Endodermal cell (in vitro differentiated cells): Measurements from ENCODE around the gene R3HDM4. TPM values are rescaled to one million over a fixed set of nuclear protein-coding genes. Genes with fewer than 3 reads are reported as not detected.

Source experiments
- DNase-seq: peaks from one replicate; pipeline ENCODE4 v3.0.0-alpha.2; 2017
- H3K27ac ChIP-seq: 2 replicates; pipeline ENCODE4 v1.5.1; 2013; ENCODE audit warnings: mild to moderate bottlenecking, low read depth, low read length, moderate library complexity
- H3K27me3 ChIP-seq: 2 replicates; pipeline ENCODE4 v1.6.1; 2013; ENCODE audit warnings: mild to moderate bottlenecking, low read length, moderate library complexity; ENCODE audit not compliant: insufficient read depth, control insufficient read depth, poor library complexity, severe bottlenecking
- H3K36me3 ChIP-seq: 2 replicates; pipeline ENCODE4 v1.7.0; 2013; ENCODE audit warnings: mild to moderate bottlenecking, low read length, moderate library complexity; ENCODE audit not compliant: control insufficient read depth, insufficient read depth
- H3K4me1 ChIP-seq: one replicate; pipeline ENCODE4 v1.7.0; 2013; ENCODE audit warnings: low read length; ENCODE audit not compliant: control insufficient read depth, insufficient read depth
- H3K4me3 ChIP-seq: 2 replicates; pipeline ENCODE4 v1.5.1; 2013; ENCODE audit warnings: mild to moderate bottlenecking, low read length, moderate library complexity
- H3K9ac ChIP-seq: 2 replicates; pipeline ENCODE4 v1.6.1; 2013; ENCODE audit warnings: mild to moderate bottlenecking, low read length, moderate library complexity; ENCODE audit not compliant: poor library complexity, severe bottlenecking; ENCODE audit errors: extremely low read depth
- H3K9me3 ChIP-seq: 2 replicates; pipeline ENCODE4 v1.6.1; 2013; ENCODE audit warnings: mild to moderate bottlenecking, low read length, moderate library complexity; ENCODE audit not compliant: control insufficient read depth
- H3K27ac Mint-ChIP-seq: 2 replicates; pipeline ENCODE4 v1.8.0; 2020; ENCODE audit warnings: mixed read lengths
- H3K27me3 Mint-ChIP-seq: 2 replicates; pipeline ENCODE4 v1.8.0; 2021; ENCODE audit warnings: mild to moderate bottlenecking, mixed read lengths; ENCODE audit not compliant: insufficient read depth
- H3K36me3 Mint-ChIP-seq: 2 replicates; pipeline ENCODE4 v1.8.0; 2020; ENCODE audit warnings: low read depth, mixed read lengths
- H3K4me1 Mint-ChIP-seq: 2 replicates; pipeline ENCODE4 v1.8.0; 2020; ENCODE audit warnings: mixed read lengths
- H3K4me3 Mint-ChIP-seq: 2 replicates; pipeline ENCODE4 v1.8.0; 2020; ENCODE audit warnings: mild to moderate bottlenecking, moderate library complexity, mixed read lengths
- H3K9me3 Mint-ChIP-seq: 2 replicates; pipeline ENCODE4 v1.8.0; 2020; ENCODE audit warnings: mild to moderate bottlenecking, mixed read lengths
- WGBS, 2 experiments: methylation state at CpG; one replicate each; pipeline versions ENCODE4 v1.1.5 to v1.1.7; 2013; ENCODE audit warnings: missing lambda C conversion rate in 2 of 2, mixed read lengths in 1 of 2; ENCODE audit not compliant: insufficient coverage in 1 of 2, insufficient read length in 1 of 2; 5-methylcytosine and 5-hydroxymethylcytosine counted together
- total RNA-seq, 2 donors: library from RNA; stranded (reverse); fragmentation: NEBNext Ultra II Directional in 1 of 2; extraction: Animal tissue kit (Norgen Biotek cat#: 25700) in 1 of 2; gene quantifications; 2 replicates in 1 of 2; 3 replicates in 1 of 2; pipeline ENCODE4 v1.2.1, GENCODE V29; 2021
- TF ChIP-seq, protein P1 (sequence below): fragments of 200-600 bp; sonication (generic); conservative IDR thresholded peaks from 2 replicates; pipeline ENCODE4 v1.5.0; 2021; ENCODE audit warnings: antibody characterized with exemption, mild to moderate bottlenecking

The R3HDM4 gene
- total RNA-seq, 2 donors from 2014 or later = 61.1 to 64.7 TPM

DNA sequence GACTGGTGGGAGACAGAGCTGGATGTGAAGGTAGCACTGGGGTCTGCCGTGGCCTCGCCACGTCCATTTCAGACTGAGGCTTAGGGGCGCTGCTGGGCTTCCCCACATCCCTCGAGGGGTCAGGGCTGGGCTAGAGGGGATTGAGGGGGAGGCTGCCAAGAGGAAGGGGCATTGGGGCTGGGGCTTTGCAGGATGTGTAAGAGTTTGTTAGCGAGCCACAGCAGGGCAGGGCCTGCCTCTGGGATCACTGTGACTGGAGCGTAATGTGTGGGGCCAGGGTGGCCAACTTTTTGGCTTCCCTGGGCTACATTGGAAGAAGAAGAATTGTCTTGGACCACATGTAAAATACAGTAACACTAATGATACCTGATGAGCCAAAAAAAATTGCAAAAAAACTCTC lies 26.9 kb upstream of the R3HDM4 start:
- no peak for DNase-seq
- peaks cover 1% of the 10 kb centered on the region for H3K9me3 Mint-ChIP-seq
- Histone ChIP-seq H3K36me3 (peaks cover 38% of the 10 kb centered on the region), H3K4me3 (no peak overlapping the region), H3K27ac (peak overlapping the region; percentile 49), H3K9me3 (no peaks in the 10 kb centered on the region), H3K4me1 (no peaks in the 10 kb centered on the region), H3K27me3 (no peaks in the 10 kb centered on the region), H3K9ac (no peak overlapping the region)
- TF ChIP-seq, protein P1, sequence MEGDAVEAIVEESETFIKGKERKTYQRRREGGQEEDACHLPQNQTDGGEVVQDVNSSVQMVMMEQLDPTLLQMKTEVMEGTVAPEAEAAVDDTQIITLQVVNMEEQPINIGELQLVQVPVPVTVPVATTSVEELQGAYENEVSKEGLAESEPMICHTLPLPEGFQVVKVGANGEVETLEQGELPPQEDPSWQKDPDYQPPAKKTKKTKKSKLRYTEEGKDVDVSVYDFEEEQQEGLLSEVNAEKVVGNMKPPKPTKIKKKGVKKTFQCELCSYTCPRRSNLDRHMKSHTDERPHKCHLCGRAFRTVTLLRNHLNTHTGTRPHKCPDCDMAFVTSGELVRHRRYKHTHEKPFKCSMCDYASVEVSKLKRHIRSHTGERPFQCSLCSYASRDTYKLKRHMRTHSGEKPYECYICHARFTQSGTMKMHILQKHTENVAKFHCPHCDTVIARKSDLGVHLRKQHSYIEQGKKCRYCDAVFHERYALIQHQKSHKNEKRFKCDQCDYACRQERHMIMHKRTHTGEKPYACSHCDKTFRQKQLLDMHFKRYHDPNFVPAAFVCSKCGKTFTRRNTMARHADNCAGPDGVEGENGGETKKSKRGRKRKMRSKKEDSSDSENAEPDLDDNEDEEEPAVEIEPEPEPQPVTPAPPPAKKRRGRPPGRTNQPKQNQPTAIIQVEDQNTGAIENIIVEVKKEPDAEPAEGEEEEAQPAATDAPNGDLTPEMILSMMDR = no peak
- H3K27me3 Mint-ChIP-seq = no peaks in the 10 kb centered on the region
- no peak overlapping the region for H3K4me3 Mint-ChIP-seq
- WGBS, 2 experiments = 96 to 100% methylated on average over 3 to 7 of the region's 7 CpGs
- peak overlapping the region; percentile 42 for H3K27ac Mint-ChIP-seq
- peaks cover 69% of the 10 kb centered on the region for H3K36me3 Mint-ChIP-seq
- no peaks in the 10 kb centered on the region for H3K4me1 Mint-ChIP-seq

- H3K27me3 Mint-ChIP-seq = no peaks in the 10 kb centered on the region
- H3K4me1 Mint-ChIP-seq = no peaks in the 10 kb centered on the region
- peaks cover 64% of the 10 kb centered on the region for H3K36me3 Mint-ChIP-seq
- TF ChIP-seq, protein P1 = no peak
- Histone ChIP-seq H3K36me3 (peaks cover 39% of the 10 kb centered on the region), H3K4me1 (no peaks in the 10 kb centered on the region), H3K9me3 (no peaks in the 10 kb centered on the region), H3K27ac (no peak overlapping the region), H3K9ac (no peak overlapping the region), H3K4me3 (no peak overlapping the region), H3K27me3 (no peaks in the 10 kb centered on the region)
- DNase-seq = no peak
- no peak overlapping the region for H3K4me3 Mint-ChIP-seq
- 92 to 94% methylated on average over 15 to 22 of the region's 22 CpGs for WGBS, 2 experiments
- peaks cover 1% of the 10 kb centered on the region for H3K9me3 Mint-ChIP-seq
- peak overlapping the region; percentile 42 for H3K27ac Mint-ChIP-seq
Observed at GRCh38 chr19:939439-939838, 26.4 kb upstream of the R3HDM4 start.

DNA sequence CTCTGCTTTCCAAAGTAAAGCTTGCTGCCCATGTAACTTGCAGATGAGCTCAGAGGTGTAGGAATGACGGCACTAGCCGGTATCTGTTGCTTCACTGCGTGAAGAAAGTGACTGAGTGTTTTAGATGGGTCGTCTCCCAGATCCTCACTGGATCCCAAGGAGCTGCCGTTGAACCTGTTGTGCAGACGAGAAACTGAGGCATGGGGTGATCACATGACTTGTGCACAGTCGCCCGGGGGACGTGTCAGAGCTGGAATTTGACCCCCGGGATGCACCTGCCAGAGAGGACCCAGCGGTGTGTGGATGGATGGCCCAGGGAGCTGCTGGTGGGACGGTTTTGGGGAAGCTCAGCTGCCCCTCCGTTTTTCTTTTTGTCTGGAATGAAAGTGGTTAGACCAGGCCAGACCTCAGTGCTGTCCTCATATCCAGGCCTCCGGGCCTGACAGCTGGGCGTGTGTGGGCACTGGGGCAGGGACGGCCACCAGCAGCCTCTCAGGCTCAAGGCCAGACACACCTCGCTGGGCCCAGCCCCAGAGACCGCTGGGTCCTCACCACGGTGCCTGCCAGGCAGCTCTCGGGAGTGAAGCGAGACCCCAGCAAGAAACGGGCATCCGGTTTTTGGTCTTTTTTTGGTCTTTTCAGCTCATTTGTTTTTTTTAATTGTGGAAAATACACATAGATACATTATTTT lies 25.4 kb upstream of the R3HDM4 start:
- H3K27me3 Mint-ChIP-seq = no peaks in the 10 kb centered on the region
- peaks cover 43% of the 10 kb centered on the region for H3K36me3 ChIP-seq
- H3K4me1 ChIP-seq = no peaks in the 10 kb centered on the region
- H3K9me3 ChIP-seq = no peaks in the 10 kb centered on the region
- no peak overlapping the region for H3K27ac Mint-ChIP-seq
- H3K9ac ChIP-seq = no peak overlapping the region
- peaks cover 58% of the 10 kb centered on the region for H3K36me3 Mint-ChIP-seq
- no peak overlapping the region for H3K4me3 ChIP-seq
- no peaks in the 10 kb centered on the region for H3K27me3 ChIP-seq
- TF ChIP-seq, protein P1 = no peak
- H3K4me3 Mint-ChIP-seq = no peak overlapping the region
- H3K9me3 Mint-ChIP-seq = peaks cover 1% of the 10 kb centered on the region
- no peak overlapping the region for H3K27ac ChIP-seq
- DNase-seq = no peak
- WGBS, 2 experiments = 90 to 93% methylated on average over 15 to 22 of the region's 23 CpGs
- no peaks in the 10 kb centered on the region for H3K4me1 Mint-ChIP-seq
